MM.1S (cell line): ENCODE data around the gene LDHAL6B.

ENCODE experiments used
- DNase-seq: peaks from one replicate; pipeline ENCODE4 v3.0.0-alpha.2; 2015
- H2AFZ ChIP-seq: fragments of 300-600 bp; sonication (generic); 2 replicates; pipeline ENCODE4 v1.6.0; 2016; ENCODE audit warnings: antibody characterized with exemption, low read length
- H3F3A ChIP-seq: fragments of 300-600 bp; sonication (generic); 2 replicates; pipeline ENCODE4 v1.6.1; 2016; ENCODE audit warnings: mild to moderate bottlenecking, antibody characterized with exemption, low read length, moderate library complexity, mixed read lengths; ENCODE audit not compliant: insufficient read depth
- H3K27ac ChIP-seq: fragments of 300-600 bp; sonication (generic); 2 replicates; pipeline ENCODE4 v1.5.1; 2016; ENCODE audit warnings: mild to moderate bottlenecking, low read length
- H3K27me3 ChIP-seq: fragments of 300-600 bp; sonication (generic); replicated peaks from 2 replicates; pipeline ENCODE4 v1.6.0; 2016; ENCODE audit warnings: low read length; ENCODE audit not compliant: insufficient read depth
- H3K36me3 ChIP-seq: fragments of 300-600 bp; sonication (generic); replicated peaks from 2 replicates; pipeline ENCODE4 v1.6.1; 2016; ENCODE audit warnings: mild to moderate bottlenecking, low read length, mixed read lengths; ENCODE audit not compliant: insufficient read depth
- H3K4me1 ChIP-seq: fragments of 300-600 bp; sonication (generic); 2 replicates; pipeline ENCODE4 v1.6.1; 2016; ENCODE audit warnings: low read length, mixed read lengths
- H3K4me2 ChIP-seq: fragments of 300-600 bp; sonication (generic); 2 replicates; pipeline ENCODE4 v1.6.0; 2016; ENCODE audit warnings: low read depth, low read length
- H3K4me3 ChIP-seq: fragments of 300-600 bp; sonication (generic); 2 replicates; pipeline ENCODE4 v1.5.1; 2016; ENCODE audit warnings: low read length, mixed read lengths
- H3K79me2 ChIP-seq: fragments of 300-600 bp; sonication (generic); 2 replicates; pipeline ENCODE4 v1.6.1; 2016; ENCODE audit warnings: mixed run types, low read length, mixed read lengths
- H3K9ac ChIP-seq: fragments of 300-600 bp; sonication (generic); 2 replicates; pipeline ENCODE4 v1.6.1; 2016; ENCODE audit warnings: low read length, mixed read lengths
- H3K9me2 ChIP-seq: fragments of 300-600 bp; sonication (generic); replicated peaks from 2 replicates; pipeline ENCODE4 v1.6.1; 2016; ENCODE audit warnings: mild to moderate bottlenecking, low read length, mixed read lengths; ENCODE audit not compliant: insufficient read depth
- H3K9me3 ChIP-seq: fragments of 300-600 bp; sonication (generic); replicated peaks from 2 replicates; pipeline ENCODE4 v1.6.1; 2016; ENCODE audit warnings: mild to moderate bottlenecking, low read length, mixed read lengths; ENCODE audit not compliant: insufficient read depth
- H4K20me1 ChIP-seq: fragments of 300-600 bp; sonication (generic); 2 replicates; pipeline ENCODE4 v1.6.1; 2016; ENCODE audit warnings: mild to moderate bottlenecking, low read length, moderate library complexity, mixed read lengths; ENCODE audit not compliant: insufficient read depth
- EZH2 ChIP-seq: fragments of 300-600 bp; sonication (generic); optimal IDR thresholded peaks from 2 replicates; pipeline ENCODE3; 2017; ENCODE audit warnings: low read depth, mild to moderate bottlenecking, antibody characterized with exemption, low read length, mixed read lengths
- EZH2phosphoT487 ChIP-seq: fragments of 300-600 bp; sonication (generic); IDR thresholded peaks from 2 replicates; pipeline ENCODE4 v1.6.1; 2018; ENCODE audit warnings: antibody characterized with exemption, low read length
- TF ChIP-seq, protein P1 (sequence below): fragments of 300-600 bp; sonication (generic); IDR thresholded peaks from 2 replicates; pipeline ENCODE4 v1.5.1; 2016; ENCODE audit warnings: antibody characterized with exemption, low read length, mixed read lengths

LDHAL6B gene

DNA sequence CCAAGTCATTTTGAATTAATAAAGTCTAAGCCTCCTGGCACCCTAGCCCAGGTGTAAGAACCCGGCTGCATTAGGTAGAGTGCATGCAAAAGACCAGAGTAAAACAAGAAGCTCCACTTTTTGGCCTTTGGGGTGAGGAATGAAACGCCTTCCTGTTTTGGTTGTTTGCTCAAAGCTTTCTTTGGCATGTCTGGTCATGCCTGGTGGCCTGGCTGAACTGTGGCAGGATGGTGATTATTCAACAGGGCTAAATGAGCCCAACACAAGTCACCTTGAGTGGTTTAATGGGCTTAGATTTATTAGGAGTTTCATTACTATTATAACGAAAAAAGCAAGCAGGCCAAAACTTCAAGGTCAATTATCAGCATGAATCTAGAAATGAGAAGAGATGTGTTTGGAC lies 40.9 kb upstream of the LDHAL6B start:
- H3K36me3 ChIP-seq = no peaks in the 10 kb centered on the region
- H3K4me1 ChIP-seq = peaks cover 12% of the 10 kb centered on the region
- H3F3A ChIP-seq = peaks cover 3% of the 10 kb centered on the region; the same call in 1 of the 2 replicates
- no peaks in the 10 kb centered on the region for H3K27me3 ChIP-seq
- H3K27ac ChIP-seq = no peak overlapping the region
- TF ChIP-seq EZH2phosphoT487 (no peak), EZH2 (no peak)
- TF ChIP-seq, protein P1, sequence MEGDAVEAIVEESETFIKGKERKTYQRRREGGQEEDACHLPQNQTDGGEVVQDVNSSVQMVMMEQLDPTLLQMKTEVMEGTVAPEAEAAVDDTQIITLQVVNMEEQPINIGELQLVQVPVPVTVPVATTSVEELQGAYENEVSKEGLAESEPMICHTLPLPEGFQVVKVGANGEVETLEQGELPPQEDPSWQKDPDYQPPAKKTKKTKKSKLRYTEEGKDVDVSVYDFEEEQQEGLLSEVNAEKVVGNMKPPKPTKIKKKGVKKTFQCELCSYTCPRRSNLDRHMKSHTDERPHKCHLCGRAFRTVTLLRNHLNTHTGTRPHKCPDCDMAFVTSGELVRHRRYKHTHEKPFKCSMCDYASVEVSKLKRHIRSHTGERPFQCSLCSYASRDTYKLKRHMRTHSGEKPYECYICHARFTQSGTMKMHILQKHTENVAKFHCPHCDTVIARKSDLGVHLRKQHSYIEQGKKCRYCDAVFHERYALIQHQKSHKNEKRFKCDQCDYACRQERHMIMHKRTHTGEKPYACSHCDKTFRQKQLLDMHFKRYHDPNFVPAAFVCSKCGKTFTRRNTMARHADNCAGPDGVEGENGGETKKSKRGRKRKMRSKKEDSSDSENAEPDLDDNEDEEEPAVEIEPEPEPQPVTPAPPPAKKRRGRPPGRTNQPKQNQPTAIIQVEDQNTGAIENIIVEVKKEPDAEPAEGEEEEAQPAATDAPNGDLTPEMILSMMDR = no peak
- H3K4me2 ChIP-seq = no peak overlapping the region
- no peaks in the 10 kb centered on the region for H3K9me2 ChIP-seq
- H3K9me3 ChIP-seq = no peaks in the 10 kb centered on the region
- H3K9ac ChIP-seq = no peak overlapping the region
- no peaks in the 10 kb centered on the region for H4K20me1 ChIP-seq
- 0 out of 2 replicates have a peak overlapping the region, but pooled peaks have one; percentile 8 for H2AFZ ChIP-seq
- peak; percentile 42 for DNase-seq
- H3K4me3 ChIP-seq = no peak overlapping the region
- no peaks in the 10 kb centered on the region for H3K79me2 ChIP-seq

DNA sequence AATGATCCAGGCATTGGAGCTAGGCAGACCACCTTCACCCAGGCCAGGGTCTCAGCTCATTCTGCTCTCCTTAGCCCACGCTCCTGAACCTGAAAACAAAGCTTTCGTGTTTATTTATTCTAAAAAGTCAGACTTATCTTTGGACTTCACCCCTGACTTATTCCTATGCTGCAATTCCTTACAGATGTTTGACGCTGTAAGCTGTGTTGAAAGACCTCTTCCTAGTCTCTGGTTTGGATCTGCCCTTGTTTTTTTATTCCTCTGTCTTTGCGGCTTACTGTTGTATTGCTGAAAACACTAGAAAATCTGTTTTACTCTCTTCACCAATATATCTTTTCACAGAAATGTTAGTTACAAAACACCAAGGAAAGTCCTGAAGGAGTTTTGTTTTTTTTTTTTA lies 40.5 kb upstream of the LDHAL6B start:
- Histone ChIP-seq H3K79me2 (no peaks in the 10 kb centered on the region), H3K9ac (no peak overlapping the region), H3K9me2 (no peaks in the 10 kb centered on the region), H3K4me3 (no peak overlapping the region), H3K27ac (no peak overlapping the region), H3K36me3 (no peaks in the 10 kb centered on the region), H3K4me2 (no peak overlapping the region), H2AFZ (no peak overlapping the region), H3K27me3 (no peaks in the 10 kb centered on the region), H3K4me1 (peaks cover 12% of the 10 kb centered on the region), H4K20me1 (no peaks in the 10 kb centered on the region), H3F3A (peaks cover 3% of the 10 kb centered on the region; the same call in 1 of the 2 replicates), H3K9me3 (no peaks in the 10 kb centered on the region)
- TF ChIP-seq EZH2phosphoT487 = no peak
- TF ChIP-seq EZH2 = no peak
- TF ChIP-seq, protein P1 = no peak
- no peak for DNase-seq

DNA sequence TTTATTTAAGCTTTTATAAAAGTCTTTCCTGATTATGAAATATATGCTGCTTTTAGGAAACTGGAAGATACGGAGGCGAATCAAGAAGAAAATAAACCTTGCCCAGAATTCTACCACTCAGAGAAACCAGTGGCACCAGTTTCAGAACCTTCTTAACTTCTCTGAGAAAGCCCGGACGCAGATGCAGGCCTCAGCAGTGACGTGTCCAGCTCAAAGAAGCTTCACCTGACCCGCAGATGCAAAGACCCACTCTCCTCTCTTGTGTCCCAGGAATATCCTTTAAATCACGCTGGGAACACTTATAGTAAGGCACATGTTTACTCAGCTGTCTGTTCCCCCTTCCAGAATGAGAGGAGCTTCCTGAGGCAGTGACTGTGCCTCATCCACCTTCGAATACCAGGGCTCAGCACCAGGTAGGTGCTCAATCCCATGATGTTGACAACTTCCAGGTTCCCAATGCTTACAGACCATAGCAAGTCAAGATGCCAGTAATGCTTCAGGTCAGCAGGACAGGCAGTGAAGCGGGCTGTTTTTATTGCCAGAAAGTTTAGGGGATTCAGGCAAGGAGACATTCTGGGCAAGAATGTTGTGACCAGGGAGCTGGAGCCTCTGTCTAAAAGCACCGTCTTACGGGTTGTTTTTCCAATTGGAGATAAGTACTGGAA lies 39.9 kb upstream of the LDHAL6B start:
- Histone ChIP-seq H3K79me2 (no peaks in the 10 kb centered on the region), H3F3A (peaks cover 3% of the 10 kb centered on the region; the same call in 1 of the 2 replicates), H3K9me2 (no peaks in the 10 kb centered on the region), H3K36me3 (no peaks in the 10 kb centered on the region), H2AFZ (no peak overlapping the region), H3K4me1 (peaks cover 12% of the 10 kb centered on the region), H3K4me3 (no peak overlapping the region), H3K4me2 (no peak overlapping the region), H3K9me3 (no peaks in the 10 kb centered on the region), H3K27ac (no peak overlapping the region), H3K9ac (no peak overlapping the region), H4K20me1 (no peaks in the 10 kb centered on the region), H3K27me3 (no peaks in the 10 kb centered on the region)
- no peak for DNase-seq
- no peak for TF ChIP-seq EZH2
- TF ChIP-seq, protein P1 = no peak
- TF ChIP-seq EZH2phosphoT487 = no peak
